AG10803 (cell line): ENCODE data around the gene RCE1.

Experiments used
- DNase-seq: peaks from one replicate; pipeline ENCODE4 v3.0.0; 2010; ENCODE audit warnings: low read depth
- H3K4me3 ChIP-seq: 2 replicates; pipeline ENCODE4 v1.5.1; 2011; ENCODE audit warnings: mild to moderate bottlenecking, low read length, control low read depth
- TF ChIP-seq, protein P1 (sequence below): conservative IDR thresholded peaks from 2 replicates; pipeline ENCODE4 v1.5.1; 2011; ENCODE audit warnings: mild to moderate bottlenecking, low read length, control low read depth, inconsistent platforms

RCE1 gene

DNA sequence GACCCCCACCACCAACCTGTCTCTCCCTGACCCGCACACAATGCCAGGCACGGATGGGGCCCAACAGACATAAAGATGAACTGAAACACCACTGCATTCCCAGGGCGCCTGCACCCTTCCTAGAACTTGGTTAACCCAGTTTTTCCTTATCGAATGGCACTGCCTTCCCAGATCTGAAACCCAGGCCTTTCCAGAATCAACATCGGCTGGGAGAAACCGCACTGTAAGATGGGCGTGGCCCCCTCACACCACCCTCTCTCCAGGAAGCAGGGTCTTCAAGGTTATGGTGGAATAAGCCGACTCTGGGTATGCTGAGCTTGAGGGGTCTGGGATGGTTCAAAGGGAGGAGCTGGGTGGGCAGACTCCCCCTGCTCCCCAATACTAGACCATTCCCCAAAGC is 36.8 kb downstream of the RCE1 start:
- TF ChIP-seq, protein P1, sequence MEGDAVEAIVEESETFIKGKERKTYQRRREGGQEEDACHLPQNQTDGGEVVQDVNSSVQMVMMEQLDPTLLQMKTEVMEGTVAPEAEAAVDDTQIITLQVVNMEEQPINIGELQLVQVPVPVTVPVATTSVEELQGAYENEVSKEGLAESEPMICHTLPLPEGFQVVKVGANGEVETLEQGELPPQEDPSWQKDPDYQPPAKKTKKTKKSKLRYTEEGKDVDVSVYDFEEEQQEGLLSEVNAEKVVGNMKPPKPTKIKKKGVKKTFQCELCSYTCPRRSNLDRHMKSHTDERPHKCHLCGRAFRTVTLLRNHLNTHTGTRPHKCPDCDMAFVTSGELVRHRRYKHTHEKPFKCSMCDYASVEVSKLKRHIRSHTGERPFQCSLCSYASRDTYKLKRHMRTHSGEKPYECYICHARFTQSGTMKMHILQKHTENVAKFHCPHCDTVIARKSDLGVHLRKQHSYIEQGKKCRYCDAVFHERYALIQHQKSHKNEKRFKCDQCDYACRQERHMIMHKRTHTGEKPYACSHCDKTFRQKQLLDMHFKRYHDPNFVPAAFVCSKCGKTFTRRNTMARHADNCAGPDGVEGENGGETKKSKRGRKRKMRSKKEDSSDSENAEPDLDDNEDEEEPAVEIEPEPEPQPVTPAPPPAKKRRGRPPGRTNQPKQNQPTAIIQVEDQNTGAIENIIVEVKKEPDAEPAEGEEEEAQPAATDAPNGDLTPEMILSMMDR = no peak
- DNase-seq = no peak
- no peak overlapping the region for H3K4me3 ChIP-seq

DNA sequence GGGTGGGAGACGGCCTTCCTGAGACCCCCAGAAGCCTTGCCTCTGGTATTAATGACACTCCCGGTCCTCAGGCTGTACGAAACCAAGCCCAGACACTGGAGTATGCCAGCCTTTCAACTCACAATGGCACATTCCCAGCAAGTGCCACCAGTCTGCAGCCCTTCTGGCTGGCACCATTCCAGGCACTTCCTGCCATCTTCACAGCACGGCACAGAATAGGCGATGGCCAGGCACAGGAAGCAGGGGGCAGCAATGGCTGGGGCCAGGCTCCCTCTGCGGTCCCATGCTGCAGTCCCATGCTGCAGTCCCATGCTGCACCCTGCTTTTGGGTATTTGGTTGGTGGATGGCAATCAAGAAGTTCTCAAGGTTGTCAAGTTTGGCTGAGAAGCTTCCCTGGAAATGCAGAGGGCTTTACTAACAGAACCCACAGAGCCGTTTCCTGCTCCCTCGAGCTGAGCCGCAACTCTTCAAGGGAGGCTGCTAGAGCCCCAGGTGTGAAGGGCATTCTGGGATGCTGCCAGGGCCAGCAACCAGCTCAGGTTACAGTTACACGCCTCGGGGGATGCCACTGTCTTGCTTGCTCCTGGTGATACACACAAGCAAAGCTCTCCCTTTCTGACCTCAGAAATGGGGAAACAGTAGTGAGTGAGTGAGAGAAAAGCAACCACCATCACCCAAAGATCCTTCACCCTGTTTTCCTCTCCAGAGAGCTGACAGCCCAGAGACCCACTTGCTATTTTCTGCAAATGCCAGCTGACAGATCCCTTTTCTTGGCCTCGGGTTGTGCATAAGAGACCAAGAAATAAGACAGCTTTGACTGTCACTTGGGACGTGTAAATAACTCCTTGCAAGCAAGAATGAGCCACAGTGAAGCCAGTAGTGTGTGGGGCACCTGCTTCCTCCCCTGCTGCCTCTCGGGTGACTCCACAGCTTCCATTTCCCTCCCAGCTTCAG is 37.5 kb downstream of the RCE1 start:
- no peak for DNase-seq
- H3K4me3 ChIP-seq = no peak overlapping the region
- TF ChIP-seq, protein P1 = no peak

DNA sequence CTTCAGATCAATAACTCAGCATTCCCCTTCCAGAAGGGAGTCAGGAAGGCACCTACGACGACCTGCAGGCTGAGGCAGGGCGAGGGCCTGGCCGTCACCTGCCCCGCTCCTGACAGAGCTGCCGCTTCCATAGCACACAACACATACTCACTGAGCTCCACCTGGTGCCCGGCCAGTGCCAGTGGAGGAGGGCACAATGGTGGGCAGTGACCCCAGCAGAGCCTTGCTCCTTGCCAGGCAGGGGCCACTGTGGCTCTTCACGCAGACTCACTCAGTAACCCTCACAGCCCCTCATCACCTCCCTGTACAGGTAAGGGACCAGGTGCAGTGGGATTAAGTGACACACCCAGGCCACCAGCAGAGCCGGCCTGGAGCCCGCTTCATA is 38.2 kb downstream of the RCE1 start:
- no peak for DNase-seq
- TF ChIP-seq, protein P1 = no peak
- H3K4me3 ChIP-seq = no peak overlapping the region

DNA sequence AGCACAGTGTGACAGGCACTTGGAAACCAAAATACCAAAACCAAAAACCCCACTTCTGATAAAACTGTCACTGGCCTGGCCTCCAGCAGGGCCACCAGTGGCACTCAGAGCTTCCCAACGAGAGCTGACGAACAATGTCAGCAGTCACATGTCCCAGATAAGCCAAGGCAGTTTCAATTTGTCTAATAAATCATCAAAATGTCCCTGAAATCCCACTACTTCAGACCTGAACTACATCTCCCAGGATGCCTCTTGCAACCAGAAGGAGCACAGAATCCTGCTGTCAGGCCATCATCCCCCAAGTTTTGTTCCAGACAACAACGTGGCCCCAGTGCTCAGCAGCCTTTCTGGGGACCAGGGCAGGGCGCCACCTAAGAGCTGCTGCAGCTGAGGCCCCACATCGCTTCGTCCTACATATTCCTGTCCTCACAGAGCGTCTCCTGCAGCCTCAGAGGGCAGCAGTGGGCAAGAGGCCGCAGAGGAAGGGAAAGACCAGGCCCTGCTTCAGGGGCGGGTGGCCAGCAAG is 38.7 kb downstream of the RCE1 start:
- TF ChIP-seq, protein P1 = no peak
- no peak for DNase-seq
- no peak overlapping the region for H3K4me3 ChIP-seq

DNA sequence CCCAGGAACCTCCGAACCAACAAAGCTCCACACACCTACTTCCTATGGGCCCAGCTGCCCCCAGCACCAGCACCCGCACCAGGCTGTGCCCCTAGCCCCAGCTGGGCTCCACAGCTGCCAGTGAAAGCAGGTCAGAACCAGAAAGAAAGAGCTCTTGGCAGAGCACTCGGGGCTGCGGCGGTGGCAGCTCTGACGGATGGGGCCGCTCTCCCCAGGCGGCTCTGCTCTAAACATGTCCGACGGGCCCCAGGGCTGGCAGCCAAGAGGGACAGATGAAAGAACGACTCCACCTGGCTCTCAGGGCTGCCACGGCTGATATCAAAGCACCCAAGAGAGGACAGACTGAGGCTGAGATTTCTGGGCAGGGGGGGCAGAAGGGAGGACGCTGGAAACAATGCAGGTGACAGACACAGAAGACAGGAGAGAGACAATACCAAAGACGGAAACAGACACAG is 39.3 kb downstream of the RCE1 start:
- TF ChIP-seq, protein P1 = no peak
- no peak overlapping the region for H3K4me3 ChIP-seq
- no peak for DNase-seq

DNA sequence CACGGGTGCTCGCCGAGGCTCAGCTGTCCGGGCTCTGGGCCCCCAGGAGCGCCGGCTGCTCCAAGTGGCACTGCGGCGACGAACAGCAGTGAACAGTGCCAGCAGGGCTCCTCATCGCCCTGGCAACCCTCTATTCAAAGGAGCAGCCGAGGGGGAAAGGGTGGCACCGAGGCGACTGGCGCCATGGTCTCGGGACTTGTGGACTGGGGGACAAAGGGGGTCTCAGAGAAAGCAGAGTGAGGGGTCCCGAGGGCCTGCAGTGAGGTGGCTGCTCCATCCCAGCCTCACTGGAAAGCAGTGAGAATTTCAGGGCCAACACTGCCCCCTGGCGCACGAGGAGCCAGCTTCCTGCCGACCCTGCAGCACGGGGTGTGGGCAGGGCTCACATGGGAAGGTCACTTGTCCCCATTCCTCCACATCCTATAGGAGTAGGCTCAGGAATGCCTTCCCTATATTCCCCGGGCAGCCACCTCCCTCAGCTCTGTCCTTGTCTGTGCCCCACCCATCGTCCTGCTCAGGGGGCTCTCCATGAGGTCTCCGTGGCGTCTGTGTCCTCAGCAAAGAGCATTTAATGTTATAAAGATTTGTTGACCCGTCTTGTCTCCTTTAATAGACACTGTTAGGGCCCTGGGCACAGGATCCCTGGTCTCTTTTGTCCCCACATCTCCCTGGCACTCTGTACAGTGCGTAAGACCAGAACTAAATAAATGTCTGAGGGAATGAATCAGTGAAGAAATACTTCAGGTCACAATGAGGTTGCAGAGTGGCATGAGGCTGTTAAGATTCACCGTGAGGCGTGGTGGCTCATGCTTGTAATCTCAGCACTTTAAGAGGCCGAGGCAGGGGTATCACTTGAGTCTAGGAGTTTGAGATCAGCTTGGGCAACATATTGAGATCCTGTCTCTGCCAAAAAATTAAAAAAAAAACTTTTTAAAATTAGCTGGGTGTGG is 40.0 kb downstream of the RCE1 start:
- no peak overlapping the region for H3K4me3 ChIP-seq
- TF ChIP-seq, protein P1 = peak; percentile 65
- DNase-seq = peak; percentile 67
